Thyroid gland (tissue), 4 donors: ENCODE measurements around the gene F10.

Source experiments
- CTCF ChIP-seq, 6 experiments: fragments of 200-600 bp in 3 of 6; fragments of 450-650 bp in 3 of 6; sonication (generic) in 3 of 6; IDR thresholded peaks; one replicate each; pipeline ENCODE4 v1.5.1; 2016 to 2019; ENCODE audit warnings: antibody characterized with exemption in 6 of 6, mild to moderate bottlenecking in 2 of 6, inconsistent platforms in 1 of 6, moderate library complexity in 1 of 6
- POLR2A ChIP-seq, 2 donors: fragments of 450-650 bp; IDR thresholded peaks; one replicate each; pipeline ENCODE4 v1.6.1; 2017; ENCODE audit warnings: antibody characterized with exemption in 2 of 2, mild to moderate bottlenecking in 2 of 2, moderate library complexity in 1 of 2

GRCh38 chr13:113120300-113121182 is 2.1 kb upstream of the F10 start:
- TF ChIP-seq CTCF (IDR thresholded peaks at IDR 0.05) (no peak), POLR2A (IDR thresholded peaks at IDR 0.05) (no peak)
